ENCODE data around the gene ITGAX.

GRCh38 chr16:31362476-31363405, 7.8 kb downstream of the ITGAX start:
- no peak for TF ChIP-seq CHD2 (IDR thresholded peaks at IDR 0.05; ENCODE audit: low read length)
- no peak for TF ChIP-seq CTCF (IDR thresholded peaks at IDR 0.05; ENCODE audit: control extremely low read depth in 1 of 3, insufficient read depth in 1 of 3, low read depth in 1 of 3, low read length in 3 of 3)

Data from H1 (cell line).